HG03060 (cell line): ENCODE data around the gene GAL3ST2.
"Not testable (repeated sequence)": the region's sequence is repeated elsewhere in the genome, so short reads cannot be mapped to it uniquely, and the experiment has no call there.

Experiments used
- ATAC-seq: cut with Tn5 transposase; IDR thresholded peaks from one replicate; pipeline ENCODE4 v1.9.1; 2021; ENCODE audit warnings: low read depth, moderate number of reproducible peaks; ENCODE audit not compliant: unreplicated experiment

The GAL3ST2 gene

GRCh38 chr2:241746084-241746483, 30.5 kb upstream of the GAL3ST2 start:
- no peak for ATAC-seq

GRCh38 chr2:241748468-241749256, 28.0 kb upstream of the GAL3ST2 start:
- no peak for ATAC-seq

GRCh38 chr2:241750076-241750840, 26.4 kb upstream of the GAL3ST2 start:
- no peak for ATAC-seq

GRCh38 chr2:241751152-241751551, 25.5 kb upstream of the GAL3ST2 start:
- no peak for ATAC-seq

- no peak for ATAC-seq
Observed at GRCh38 chr2:241751776-241752175, 24.8 kb upstream of the GAL3ST2 start.

GRCh38 chr2:241752253-241752652, 24.4 kb upstream of the GAL3ST2 start:
- ATAC-seq, result no peak

- ATAC-seq, result no peak
Observed at GRCh38 chr2:241752689-241753276, 23.8 kb upstream of the GAL3ST2 start.

GRCh38 chr2:241753493-241753892, 23.1 kb upstream of the GAL3ST2 start:
- ATAC-seq, result no peak

- no peak for ATAC-seq
Observed at GRCh38 chr2:241754042-241754441, 22.6 kb upstream of the GAL3ST2 start.

GRCh38 chr2:241755166-241755565, 21.5 kb upstream of the GAL3ST2 start:
- no peak for ATAC-seq

- no peak for ATAC-seq
Observed at GRCh38 chr2:241755777-241756176, 20.8 kb upstream of the GAL3ST2 start.

- ATAC-seq, result no peak
Observed at GRCh38 chr2:241759067-241759807, 17.4 kb upstream of the GAL3ST2 start.

GRCh38 chr2:241759893-241760292, 16.7 kb upstream of the GAL3ST2 start:
- ATAC-seq, result not testable (repeated sequence)

- ATAC-seq, result no peak
Observed at GRCh38 chr2:241760301-241760771, 16.3 kb upstream of the GAL3ST2 start.

- no peak for ATAC-seq
Observed at GRCh38 chr2:241762321-241762932, 14.2 kb upstream of the GAL3ST2 start.

GRCh38 chr2:241762933-241763369, 13.7 kb upstream of the GAL3ST2 start:
- ATAC-seq, result no peak

- no peak for ATAC-seq
Observed at GRCh38 chr2:241763551-241764274, 12.9 kb upstream of the GAL3ST2 start.

- ATAC-seq, result no peak
Observed at GRCh38 chr2:241764275-241765241, 12.1 kb upstream of the GAL3ST2 start.
